ENCODE measurements around the gene CCS.
A peak's percentile ranks its signal among the peaks of the same experiment; 100 is the strongest.
"Not testable (repeated sequence)": the region's sequence is repeated elsewhere in the genome, so short reads cannot be mapped to it uniquely, and the experiment has no call there.

The CCS gene

GRCh38 chr11:66626382-66626781 lies 33.4 kb downstream of the CCS start:
- no peak for DNase-seq (ENCODE audit: low read depth in 3 of 3)

- no peak for DNase-seq (ENCODE audit: low read depth in 3 of 3)
Measured at GRCh38 chr11:66626926-66627325, 33.9 kb downstream of the CCS start.

GRCh38 chr11:66628061-66628603 lies 35.1 kb downstream of the CCS start:
- no peak for DNase-seq (ENCODE audit: low read depth in 3 of 3)

DNA sequence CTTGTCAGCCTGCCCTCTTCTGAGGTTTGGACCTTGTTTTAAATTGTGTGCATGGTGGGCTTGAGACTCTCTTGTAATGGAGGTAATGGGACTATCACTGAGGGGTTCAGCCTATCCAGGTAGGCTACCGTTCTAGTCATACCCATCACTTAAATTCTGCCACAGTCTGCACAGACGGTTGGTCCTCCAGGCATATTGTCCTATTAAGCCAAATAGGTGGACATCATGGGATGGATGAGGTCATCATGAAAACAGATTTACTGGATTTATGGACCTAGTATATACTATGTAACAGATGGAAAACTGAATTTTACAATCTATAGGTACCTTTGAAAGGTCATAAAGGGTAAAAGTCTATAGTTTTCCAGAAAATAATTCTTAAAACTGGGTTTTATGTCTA lies 36.4 kb downstream of the CCS start:
- DNase-seq (ENCODE audit: low read depth in 3 of 3) = no peak

DNA sequence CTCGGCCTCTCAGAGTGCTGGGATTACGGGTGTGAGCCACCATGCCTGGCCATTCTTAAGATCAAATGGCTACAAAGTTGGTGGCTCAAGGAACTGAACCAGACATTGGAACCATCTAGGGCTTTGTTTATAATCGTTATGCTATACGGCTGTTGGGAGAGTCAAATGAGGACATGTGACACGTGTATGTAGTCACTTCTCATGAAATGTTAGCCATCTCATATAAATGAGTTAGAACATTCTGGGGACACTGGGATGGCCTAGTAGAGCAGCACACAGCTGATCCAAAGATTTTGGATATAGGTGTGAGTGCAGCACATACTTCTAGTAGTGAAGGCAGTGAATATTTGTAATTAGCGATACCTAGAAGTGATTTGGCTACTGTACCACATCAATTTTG lies 38.9 kb downstream of the CCS start:
- no peak for DNase-seq (ENCODE audit: low read depth in 3 of 3)

GRCh38 chr11:66632952-66633351 lies 40.0 kb downstream of the CCS start:
- no peak for DNase-seq (ENCODE audit: low read depth in 3 of 3)

GRCh38 chr11:66636411-66636810 lies 43.4 kb downstream of the CCS start:
- no peak for DNase-seq (ENCODE audit: low read depth in 3 of 3)

- no peak for DNase-seq (ENCODE audit: low read depth in 3 of 3)
Measured at GRCh38 chr11:66637557-66638176, 44.7 kb downstream of the CCS start.

DNA sequence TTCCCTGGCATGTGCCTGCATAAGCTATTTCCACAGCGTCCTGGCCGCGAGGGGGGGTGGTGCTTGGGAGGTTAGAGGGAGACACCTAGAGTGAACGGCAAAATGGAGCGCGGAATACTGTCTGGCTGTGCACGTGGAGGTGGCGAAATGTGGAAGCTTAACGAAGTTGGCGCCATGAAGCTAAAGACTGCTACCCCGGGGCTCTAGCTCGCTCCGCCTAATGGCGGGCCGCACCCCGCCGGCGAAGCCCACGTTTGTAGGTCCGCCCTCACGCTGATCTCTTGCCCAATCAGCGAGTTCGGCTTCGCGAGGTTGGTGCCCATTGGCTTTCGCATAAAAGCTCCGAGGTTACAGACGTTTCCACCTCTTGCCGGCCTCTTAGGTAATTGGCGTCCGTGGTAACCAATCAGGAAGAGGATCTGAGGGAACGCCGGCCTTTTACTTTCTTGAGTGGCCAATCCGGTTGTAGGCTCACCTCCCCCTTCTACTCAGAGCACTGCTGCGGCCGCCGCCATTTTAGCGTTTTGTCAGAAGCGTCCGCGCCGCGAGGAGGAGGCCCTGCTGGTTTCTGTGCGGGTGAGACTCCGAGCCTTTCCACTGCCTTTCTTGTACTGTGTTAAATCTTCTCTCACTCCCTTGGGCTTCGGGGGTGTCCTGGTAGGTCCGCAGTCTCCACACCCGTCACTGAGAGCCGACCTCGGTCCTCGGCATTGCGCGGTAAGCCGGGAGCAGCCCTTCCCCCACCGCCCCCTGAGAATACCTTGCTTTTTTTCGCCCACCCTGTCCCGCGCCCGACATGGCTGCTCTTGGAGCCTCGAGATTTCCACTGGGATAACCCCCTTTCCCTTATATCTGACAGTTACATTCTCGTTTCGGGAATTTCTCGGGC lies 45.4 kb downstream of the CCS start, which contains the start of gene RBM4:
Gene RBM4 (plus strand): TSS at position 527 of the 889 bp plus-strand sequence. CDS start 1,009 bp downstream, outside the sequence.
- DNase-seq (ENCODE audit: low read depth in 3 of 3) = peak; percentile 88 to 96 (median 93)

DNA sequence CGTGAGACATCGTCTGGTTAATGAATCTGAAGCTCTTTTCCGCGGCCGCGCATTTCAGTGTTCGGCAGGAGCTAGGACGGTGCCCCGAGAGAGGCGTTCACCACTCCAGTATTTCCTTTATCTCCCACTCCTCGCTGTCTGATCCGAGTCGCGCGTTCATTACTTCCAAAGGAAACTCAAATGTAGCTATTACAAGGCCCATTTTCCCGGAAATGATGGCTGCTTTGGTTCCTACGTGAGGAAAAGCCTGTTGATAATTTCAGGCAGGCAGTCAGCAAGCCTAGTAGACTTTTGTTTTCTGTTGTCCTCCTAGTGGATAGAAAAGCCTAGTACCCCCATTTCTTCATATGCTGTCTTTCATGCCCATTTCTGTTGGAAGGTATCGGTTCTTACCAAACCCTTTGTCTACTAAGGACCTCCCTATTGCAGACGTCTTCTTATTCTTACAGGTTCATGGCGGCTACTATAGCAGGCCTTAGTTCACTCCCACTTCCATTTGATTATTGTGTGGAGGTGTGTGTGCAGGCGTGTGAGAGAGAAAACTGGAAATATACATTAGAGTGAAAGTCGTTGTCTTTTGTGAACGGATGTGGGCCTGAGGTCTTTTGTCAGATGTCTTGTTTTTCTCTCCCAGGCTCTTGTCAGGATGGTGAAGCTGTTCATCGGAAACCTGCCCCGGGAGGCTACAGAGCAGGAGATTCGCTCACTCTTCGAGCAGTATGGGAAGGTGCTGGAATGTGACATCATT lies 46.3 kb downstream of the CCS start:
- no peak for DNase-seq (ENCODE audit: low read depth in 3 of 3)

- DNase-seq (ENCODE audit: low read depth in 3 of 3) = not testable (repeated sequence)
Measured at GRCh38 chr11:66639814-66640340, 46.9 kb downstream of the CCS start.

DNA sequence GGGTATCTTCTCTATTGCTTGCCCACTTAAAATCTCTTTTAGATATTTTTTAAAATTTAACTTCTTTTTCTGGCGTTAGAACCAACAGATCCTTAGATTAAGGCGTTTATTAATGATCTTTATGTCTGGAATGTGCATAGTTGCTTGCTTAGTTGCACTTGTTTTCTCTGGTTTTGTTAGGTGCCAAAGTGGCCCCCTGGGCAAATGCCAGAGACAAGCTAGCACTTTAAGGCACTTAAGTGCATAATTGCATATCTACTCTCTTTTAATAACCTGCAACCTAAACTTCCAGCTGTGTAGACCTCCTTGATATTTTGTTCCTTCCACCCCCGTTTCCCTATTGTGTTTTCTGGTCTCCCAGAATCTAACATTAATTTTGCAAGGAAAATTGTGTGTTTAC lies 48.8 kb downstream of the CCS start:
- no peak for DNase-seq (ENCODE audit: low read depth in 3 of 3)

GRCh38 chr11:66643745-66644437 lies 50.9 kb downstream of the CCS start:
- DNase-seq (ENCODE audit: low read depth in 3 of 3) = no peak

DNA sequence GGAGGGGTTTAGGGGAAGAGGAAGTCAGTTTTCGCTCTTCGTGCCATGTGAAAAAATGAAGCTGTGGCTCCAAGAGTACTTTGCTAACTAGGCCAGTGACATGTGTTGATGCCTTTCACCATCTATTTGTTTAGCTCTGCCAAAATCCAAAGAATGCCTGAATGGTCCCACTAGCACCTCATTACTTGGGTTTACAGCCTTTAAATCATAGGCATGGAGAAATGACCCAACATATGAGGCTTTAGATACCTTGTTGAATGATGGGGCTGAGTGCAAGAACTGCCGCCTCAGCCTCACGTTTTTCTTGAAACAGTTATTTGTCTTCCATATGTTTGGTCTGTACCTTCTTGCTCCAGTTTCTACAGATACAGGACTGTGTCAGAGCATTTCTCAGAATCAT lies 53.8 kb downstream of the CCS start:
- DNase-seq (ENCODE audit: low read depth in 3 of 3) = no peak

DNA sequence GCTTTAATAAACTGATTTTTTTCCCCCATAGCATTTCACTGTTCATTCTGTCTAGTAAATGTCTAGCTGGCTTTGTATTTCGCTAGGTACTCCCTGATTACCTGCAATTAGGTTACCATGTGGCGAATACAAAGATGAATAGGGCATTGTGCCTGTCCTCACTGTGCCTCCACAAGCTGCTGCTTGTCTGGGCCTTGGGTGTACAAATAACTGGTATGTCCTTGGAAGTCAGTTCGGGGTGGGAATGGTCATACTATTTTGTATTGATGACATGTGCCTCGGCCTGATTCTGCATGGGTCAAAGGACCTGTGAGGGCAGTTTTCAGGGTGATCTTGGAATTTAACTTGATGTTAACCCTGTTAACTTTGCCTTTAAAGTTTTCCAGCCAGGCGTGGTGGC lies 56.9 kb downstream of the CCS start:
- DNase-seq (ENCODE audit: low read depth in 3 of 3) = no peak

- no peak for DNase-seq (ENCODE audit: low read depth in 3 of 3)
Measured at GRCh38 chr11:66651016-66651415, 58.0 kb downstream of the CCS start.

DNA sequence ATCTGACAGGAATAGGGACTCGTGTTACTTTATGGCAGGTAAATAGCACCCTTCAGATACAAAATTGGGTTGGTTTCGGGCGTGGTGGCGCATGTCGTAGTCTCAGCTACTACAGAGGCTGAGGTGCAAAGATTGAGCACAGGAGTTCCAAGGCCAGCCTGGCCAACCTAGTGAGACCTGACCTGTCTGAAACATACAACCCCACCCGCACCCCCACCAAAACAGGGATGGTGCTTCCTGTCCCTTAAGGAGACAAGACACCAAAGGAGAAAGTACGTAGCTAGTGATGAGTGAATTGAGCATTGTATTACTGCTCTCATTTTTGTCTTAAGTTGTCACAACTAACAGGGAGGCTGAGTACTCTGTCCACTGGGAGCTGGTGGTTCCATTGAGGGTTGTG lies 59.7 kb downstream of the CCS start:
- no peak for DNase-seq (ENCODE audit: low read depth in 3 of 3)

- DNase-seq (ENCODE audit: low read depth in 3 of 3) = no peak
Measured at GRCh38 chr11:66653123-66653522, 60.1 kb downstream of the CCS start.

All from stimulated activated CD4-positive, alpha-beta T cell treated with anti-CD3 and anti-CD28 coated beads, TNF-alpha, amount 100 ng/mL, for 24 hours (primary cell).